ENCODE measurements around the gene PPM1K.

The PPM1K gene

DNA sequence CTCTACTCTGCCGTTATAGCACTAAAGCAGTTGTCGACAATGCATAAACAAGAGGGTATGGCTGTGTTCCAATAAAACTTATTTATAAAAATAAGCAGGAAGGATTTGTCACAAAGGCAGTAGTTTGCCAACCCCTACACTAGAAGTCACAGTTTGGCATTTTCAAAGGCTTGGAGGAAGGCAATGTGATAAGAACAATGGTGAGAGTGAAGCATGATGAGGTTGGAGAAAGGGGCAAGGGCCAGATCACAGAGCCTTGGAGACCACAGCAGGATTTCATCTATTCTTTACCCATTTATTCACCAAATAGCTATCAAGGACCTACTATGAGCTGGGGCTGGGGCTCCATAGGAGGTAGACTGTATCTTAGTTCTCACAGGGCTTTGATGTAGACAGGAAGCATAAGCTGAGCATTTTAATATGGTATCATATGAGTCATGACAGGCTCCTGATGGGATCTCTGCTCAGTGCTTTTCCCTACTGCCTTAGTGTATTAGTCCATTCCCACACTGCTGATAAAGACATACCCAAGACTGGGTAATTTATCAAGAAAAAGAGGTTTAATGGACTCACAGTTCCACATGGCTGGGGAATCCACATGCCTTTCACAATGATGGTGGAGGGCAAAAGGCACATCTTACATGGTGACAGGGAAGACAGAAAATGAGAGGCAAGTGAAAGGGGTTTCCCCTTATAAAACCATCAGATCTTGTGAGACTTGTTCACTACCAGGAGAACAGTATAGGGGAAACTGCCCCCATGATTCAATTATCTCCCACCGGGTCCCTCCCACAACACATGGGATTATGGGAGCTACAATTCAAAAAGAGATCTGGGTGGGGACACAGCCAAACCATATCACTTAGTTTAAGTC, 58.9 kb downstream of the PPM1K start:
- H3K27ac ChIP-seq (ENCODE audit: poor library complexity, severe bottlenecking) = no peak overlapping the region
- no peaks in the 10 kb centered on the region for H3K36me3 ChIP-seq (ENCODE audit: low read depth)
- H3K4me1 ChIP-seq (ENCODE audit: insufficient read depth, poor library complexity, severe bottlenecking) = no peaks in the 10 kb centered on the region
- DNase-seq (ENCODE audit: low spot score) (no peak), ATAC-seq (ENCODE audit: low read depth) (no peak)
- no peak overlapping the region for H3K4me3 ChIP-seq (ENCODE audit: severe bottlenecking)
- no peaks in the 10 kb centered on the region for H3K27me3 ChIP-seq (ENCODE audit: insufficient read depth, poor library complexity, severe bottlenecking)
- H3K9me3 ChIP-seq (ENCODE audit: severe bottlenecking) = no peaks in the 10 kb centered on the region
- TF ChIP-seq, protein P1, sequence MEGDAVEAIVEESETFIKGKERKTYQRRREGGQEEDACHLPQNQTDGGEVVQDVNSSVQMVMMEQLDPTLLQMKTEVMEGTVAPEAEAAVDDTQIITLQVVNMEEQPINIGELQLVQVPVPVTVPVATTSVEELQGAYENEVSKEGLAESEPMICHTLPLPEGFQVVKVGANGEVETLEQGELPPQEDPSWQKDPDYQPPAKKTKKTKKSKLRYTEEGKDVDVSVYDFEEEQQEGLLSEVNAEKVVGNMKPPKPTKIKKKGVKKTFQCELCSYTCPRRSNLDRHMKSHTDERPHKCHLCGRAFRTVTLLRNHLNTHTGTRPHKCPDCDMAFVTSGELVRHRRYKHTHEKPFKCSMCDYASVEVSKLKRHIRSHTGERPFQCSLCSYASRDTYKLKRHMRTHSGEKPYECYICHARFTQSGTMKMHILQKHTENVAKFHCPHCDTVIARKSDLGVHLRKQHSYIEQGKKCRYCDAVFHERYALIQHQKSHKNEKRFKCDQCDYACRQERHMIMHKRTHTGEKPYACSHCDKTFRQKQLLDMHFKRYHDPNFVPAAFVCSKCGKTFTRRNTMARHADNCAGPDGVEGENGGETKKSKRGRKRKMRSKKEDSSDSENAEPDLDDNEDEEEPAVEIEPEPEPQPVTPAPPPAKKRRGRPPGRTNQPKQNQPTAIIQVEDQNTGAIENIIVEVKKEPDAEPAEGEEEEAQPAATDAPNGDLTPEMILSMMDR (IDR thresholded peaks at IDR 0.05; ENCODE audit: poor library complexity, severe bottlenecking) = no peak

DNA sequence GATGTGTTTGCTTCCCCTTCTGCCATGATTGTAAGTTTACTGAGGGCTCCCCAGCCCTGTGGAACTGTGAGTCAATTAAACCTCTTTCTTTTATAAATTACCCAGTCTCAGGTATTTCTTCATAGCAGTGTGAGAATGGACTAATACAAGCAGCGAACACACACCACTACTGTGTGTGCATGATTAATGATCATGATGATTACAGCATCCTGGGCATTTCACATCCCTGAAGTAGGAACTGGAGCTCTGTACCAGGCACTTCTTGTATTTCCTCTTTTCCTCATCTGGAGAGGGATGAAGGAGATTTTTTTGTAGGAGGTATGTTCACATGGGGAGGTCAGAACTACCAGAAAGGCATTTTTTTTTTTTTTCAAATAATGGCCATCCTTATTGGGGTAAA, 60.8 kb downstream of the PPM1K start:
- Histone ChIP-seq H3K27me3 (ENCODE audit: insufficient read depth, poor library complexity, severe bottlenecking) (no peaks in the 10 kb centered on the region), H3K27ac (ENCODE audit: poor library complexity, severe bottlenecking) (no peak overlapping the region), H3K4me3 (ENCODE audit: severe bottlenecking) (no peak overlapping the region), H3K4me1 (ENCODE audit: insufficient read depth, poor library complexity, severe bottlenecking) (no peaks in the 10 kb centered on the region), H3K36me3 (ENCODE audit: low read depth) (no peaks in the 10 kb centered on the region), H3K9me3 (ENCODE audit: severe bottlenecking) (no peaks in the 10 kb centered on the region)
- TF ChIP-seq, protein P1 (IDR thresholded peaks at IDR 0.05; ENCODE audit: poor library complexity, severe bottlenecking) = no peak
- ATAC-seq (ENCODE audit: low read depth) = no peak
- DNase-seq (ENCODE audit: low spot score) = no peak

DNA sequence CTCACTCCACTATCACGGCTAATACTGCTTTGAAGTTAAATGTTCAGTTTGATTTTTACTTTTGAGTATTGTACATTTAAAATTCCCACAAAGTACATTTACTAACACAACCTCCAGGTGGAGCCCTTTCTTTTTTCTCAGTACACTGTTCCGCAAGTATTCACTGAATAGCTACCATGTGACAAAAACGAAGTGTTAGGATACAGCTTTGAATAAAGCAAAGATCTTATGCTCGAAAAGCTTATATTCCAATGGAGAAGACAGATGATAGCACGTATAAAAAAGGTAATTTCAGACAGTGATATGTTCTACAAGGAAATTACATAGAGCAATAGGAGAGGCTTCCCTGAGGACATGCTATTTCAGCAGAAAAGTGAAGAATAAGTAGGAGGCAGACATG, 65.3 kb downstream of the PPM1K start:
- peak; percentile 44; the same call in 1 of the 3 replicates for ATAC-seq (ENCODE audit: low read depth)
- H3K4me1 ChIP-seq (ENCODE audit: insufficient read depth, poor library complexity, severe bottlenecking) = no peaks in the 10 kb centered on the region
- TF ChIP-seq, protein P1 (IDR thresholded peaks at IDR 0.05; ENCODE audit: poor library complexity, severe bottlenecking) = peak; percentile 79

DNA sequence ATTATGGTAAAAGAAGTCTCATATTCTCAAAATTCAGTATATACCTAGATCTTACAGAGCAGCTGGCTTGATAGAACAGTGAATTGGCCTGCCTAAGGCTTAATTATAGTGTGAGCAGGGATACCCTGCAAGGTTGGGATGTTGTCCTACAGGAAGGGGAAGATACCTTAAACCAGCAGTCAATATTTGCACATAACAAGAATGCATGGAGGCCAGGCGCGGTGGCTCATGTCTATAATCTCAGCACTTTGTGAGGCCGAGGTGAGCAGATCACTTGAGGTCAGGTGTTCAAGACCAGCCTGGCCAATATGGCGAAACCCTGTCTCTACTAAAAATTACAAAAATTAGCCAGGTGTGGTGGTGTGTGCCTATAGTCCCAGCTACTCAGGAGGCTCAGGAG, 67.2 kb downstream of the PPM1K start:
- DNase-seq (ENCODE audit: low spot score) (no peak), ATAC-seq (ENCODE audit: low read depth) (no peak)
- Histone ChIP-seq H3K9me3 (ENCODE audit: severe bottlenecking) (no peaks in the 10 kb centered on the region), H3K27ac (ENCODE audit: poor library complexity, severe bottlenecking) (no peak overlapping the region), H3K36me3 (ENCODE audit: low read depth) (no peaks in the 10 kb centered on the region), H3K4me3 (ENCODE audit: severe bottlenecking) (no peak overlapping the region), H3K4me1 (ENCODE audit: insufficient read depth, poor library complexity, severe bottlenecking) (no peaks in the 10 kb centered on the region), H3K27me3 (ENCODE audit: insufficient read depth, poor library complexity, severe bottlenecking) (no peaks in the 10 kb centered on the region)
- TF ChIP-seq, protein P1 (IDR thresholded peaks at IDR 0.05; ENCODE audit: poor library complexity, severe bottlenecking) = no peak

More for the DNA sequence above, 65.3 kb downstream of the PPM1K start:
- Histone ChIP-seq H3K4me3 (ENCODE audit: severe bottlenecking) (no peak overlapping the region), H3K36me3 (ENCODE audit: low read depth) (no peaks in the 10 kb centered on the region), H3K9me3 (ENCODE audit: severe bottlenecking) (no peaks in the 10 kb centered on the region), H3K27me3 (ENCODE audit: insufficient read depth, poor library complexity, severe bottlenecking) (no peaks in the 10 kb centered on the region), H3K27ac (ENCODE audit: poor library complexity, severe bottlenecking) (no peak overlapping the region)
- no peak for DNase-seq (ENCODE audit: low spot score)

DNA sequence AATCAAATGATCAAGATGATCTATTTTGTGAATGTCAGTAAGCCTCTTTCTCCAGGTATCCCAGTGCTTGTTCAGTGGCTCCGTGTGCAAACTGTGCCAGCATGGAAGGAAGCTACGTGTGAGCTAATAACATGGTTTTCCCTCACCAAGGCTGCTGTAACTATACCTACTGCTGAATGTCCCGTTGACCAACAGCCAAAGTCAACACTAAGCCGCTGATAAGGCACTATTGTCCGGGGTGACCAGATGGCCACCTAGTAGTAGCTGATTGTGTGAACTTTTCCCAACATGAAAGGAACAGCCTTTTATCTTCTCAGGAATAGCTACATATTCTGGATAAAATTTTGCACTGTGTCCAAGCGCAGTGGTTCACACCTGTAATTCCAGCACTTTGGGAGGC, 68.0 kb downstream of the PPM1K start:
- DNase-seq (ENCODE audit: low spot score) = no peak
- Histone ChIP-seq H3K27me3 (ENCODE audit: insufficient read depth, poor library complexity, severe bottlenecking) (no peaks in the 10 kb centered on the region), H3K27ac (ENCODE audit: poor library complexity, severe bottlenecking) (no peak overlapping the region), H3K9me3 (ENCODE audit: severe bottlenecking) (no peaks in the 10 kb centered on the region), H3K4me1 (ENCODE audit: insufficient read depth, poor library complexity, severe bottlenecking) (no peaks in the 10 kb centered on the region), H3K36me3 (ENCODE audit: low read depth) (no peaks in the 10 kb centered on the region), H3K4me3 (ENCODE audit: severe bottlenecking) (no peak overlapping the region)
- ATAC-seq (ENCODE audit: low read depth) = no peak
- TF ChIP-seq, protein P1 (IDR thresholded peaks at IDR 0.05; ENCODE audit: poor library complexity, severe bottlenecking) = no peak
